A673 (cell line): ENCODE results near the gene TRIM32.

ENCODE experiments used
- CTCF ChIP-seq: fragments of 300-800, 200-600 bp; sonication (generic); conservative IDR thresholded peaks from 2 replicates; pipeline ENCODE4 v1.5.1; 2017; ENCODE audit warnings: low read depth, mild to moderate bottlenecking, antibody characterized with exemption, low read length, moderate library complexity, mixed read lengths
- EZH2 ChIP-seq: fragments of 200-600 bp; sonication (generic); IDR thresholded peaks from 2 replicates; pipeline ENCODE4 v1.6.1; 2017; ENCODE audit warnings: borderline replicate concordance, low read depth, mild to moderate bottlenecking, mixed read lengths, antibody characterized with exemption, low read length; ENCODE audit not compliant: poor library complexity, severe bottlenecking

- TF ChIP-seq CTCF = no peak
- TF ChIP-seq EZH2 = no peak
These were observed at the start of gene TRIM32 for GRCh38 chr9:116687074-116687753.
